HG03175 (cell line): Measurements from ENCODE around the gene HTRA2.

ENCODE experiments used
- ATAC-seq: cut with Tn5 transposase; IDR thresholded peaks from one replicate; pipeline ENCODE4 v1.9.1; 2021; ENCODE audit warnings: mild to moderate bottlenecking, moderate library complexity; ENCODE audit not compliant: unreplicated experiment

The HTRA2 gene

DNA sequence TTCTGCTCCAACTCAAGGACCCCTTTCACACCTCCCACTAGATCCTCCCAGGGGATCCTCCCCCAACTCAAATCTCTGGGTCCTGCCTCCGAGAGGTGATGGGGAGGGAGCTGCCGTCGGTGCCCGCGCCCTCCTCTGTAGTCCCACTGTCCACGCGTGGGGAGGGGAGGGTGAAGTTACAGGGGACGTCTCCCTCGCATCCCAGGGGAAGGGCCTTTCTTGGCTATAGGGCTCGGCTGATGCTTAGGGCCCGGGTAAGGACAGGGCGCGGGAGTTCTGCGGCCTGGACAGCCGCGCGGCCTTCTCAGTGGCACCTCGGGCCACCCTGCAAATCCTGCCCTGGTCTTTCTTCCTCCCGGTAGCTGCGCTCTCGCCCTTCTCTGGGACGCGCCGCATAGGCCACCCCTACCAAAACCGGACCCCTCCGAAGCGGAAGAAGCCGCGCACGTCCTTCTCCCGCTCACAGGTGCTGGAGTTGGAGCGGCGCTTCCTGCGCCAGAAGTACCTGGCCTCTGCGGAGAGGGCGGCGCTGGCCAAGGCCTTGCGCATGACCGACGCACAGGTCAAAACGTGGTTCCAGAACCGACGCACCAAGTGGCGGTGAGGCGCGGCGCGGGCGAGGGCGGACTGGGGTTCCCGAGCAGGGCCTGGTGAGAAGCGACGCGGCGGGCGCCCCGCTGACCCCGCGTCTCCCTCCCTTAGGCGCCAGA lies 14.3 kb upstream of the HTRA2 start:
- no peak for ATAC-seq

DNA sequence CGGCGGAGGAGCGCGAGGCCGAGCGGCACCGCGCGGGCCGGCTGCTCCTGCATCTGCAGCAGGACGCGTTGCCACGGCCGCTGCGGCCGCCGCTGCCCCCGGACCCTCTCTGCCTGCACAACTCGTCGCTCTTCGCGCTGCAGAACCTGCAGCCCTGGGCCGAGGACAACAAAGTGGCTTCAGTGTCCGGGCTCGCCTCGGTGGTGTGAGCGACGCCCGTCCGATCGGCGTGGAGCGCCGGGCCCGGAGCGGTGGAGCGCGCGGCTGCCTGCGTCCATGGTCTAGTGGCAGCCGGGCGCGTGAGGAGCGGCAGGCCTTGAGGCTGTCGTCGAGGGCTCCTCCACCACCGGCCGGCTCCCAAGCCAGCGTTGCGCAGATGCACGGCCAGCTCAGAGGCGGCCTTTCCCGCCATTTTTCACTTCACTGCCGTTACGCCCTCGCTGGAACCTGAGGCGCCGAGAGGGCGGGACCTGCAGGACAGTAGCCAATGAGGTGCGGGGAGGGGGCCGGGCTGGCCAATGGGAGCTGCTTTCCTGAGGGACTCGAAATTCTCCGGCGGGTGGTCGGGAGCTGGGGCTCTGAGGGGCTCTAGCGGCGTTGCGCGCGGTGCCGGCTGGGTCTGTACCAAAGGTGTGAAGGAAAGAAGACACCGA lies 13.6 kb upstream of the HTRA2 start:
- ATAC-seq, result no peak

DNA sequence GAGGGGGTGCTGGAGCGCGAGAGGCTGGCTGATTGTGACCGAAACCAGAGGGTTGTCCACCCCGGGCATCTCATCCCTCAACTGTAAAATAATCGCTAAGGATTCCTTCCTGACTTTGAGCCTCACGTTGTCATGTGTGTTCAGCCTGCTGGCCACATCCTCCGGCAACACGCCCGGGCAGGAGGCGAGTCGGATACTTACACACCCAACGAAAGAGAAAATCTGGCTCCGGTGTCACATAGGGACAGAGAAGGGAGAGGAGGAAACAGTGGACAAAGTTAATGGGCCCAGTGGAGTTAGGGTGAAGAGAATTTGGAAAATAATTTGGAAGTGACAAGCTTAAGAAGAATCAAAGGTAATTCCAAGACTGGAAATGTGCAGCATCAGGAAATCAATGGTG lies 13.1 kb upstream of the HTRA2 start:
- ATAC-seq, result no peak

DNA sequence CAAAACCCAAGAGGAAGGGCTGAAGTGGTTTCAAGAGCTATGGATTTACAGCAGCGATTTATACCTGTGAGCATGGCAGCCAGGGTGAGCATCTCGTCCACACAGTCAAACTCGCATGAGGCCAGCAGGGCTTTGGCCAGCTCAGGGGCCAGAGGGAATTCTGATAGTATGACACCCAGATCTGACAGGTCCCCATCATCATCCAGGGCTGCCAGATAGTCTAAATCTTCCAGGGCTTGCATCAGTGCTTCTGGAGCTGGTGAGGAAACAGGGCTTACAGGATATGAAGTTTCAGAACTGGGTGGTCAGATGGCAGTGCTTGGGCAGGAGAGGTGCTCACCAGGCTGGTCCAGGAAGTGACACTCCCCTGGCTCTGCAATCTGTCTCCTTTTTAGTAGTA lies 7.2 kb upstream of the HTRA2 start:
- ATAC-seq, result no peak

DNA sequence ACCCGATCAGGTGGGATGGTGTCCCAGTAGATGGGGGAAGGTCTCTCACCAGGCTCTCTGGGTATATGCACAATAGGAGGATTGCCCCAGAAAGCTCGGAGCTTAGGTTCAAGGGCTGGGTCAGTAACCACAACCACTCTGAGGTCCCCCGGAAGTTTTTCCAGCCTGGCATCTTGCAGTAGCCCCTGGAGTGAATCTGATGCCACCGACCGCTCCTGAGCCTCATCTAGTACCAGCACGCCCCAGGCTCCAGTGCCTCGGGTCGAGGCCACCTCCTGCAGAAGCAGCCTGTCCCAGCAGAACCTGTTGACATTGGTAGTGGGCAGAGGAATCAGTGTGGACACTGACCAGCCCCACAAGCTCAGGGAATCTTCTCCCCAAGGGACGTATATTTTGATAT lies 5.7 kb upstream of the HTRA2 start:
- ATAC-seq, result no peak

DNA sequence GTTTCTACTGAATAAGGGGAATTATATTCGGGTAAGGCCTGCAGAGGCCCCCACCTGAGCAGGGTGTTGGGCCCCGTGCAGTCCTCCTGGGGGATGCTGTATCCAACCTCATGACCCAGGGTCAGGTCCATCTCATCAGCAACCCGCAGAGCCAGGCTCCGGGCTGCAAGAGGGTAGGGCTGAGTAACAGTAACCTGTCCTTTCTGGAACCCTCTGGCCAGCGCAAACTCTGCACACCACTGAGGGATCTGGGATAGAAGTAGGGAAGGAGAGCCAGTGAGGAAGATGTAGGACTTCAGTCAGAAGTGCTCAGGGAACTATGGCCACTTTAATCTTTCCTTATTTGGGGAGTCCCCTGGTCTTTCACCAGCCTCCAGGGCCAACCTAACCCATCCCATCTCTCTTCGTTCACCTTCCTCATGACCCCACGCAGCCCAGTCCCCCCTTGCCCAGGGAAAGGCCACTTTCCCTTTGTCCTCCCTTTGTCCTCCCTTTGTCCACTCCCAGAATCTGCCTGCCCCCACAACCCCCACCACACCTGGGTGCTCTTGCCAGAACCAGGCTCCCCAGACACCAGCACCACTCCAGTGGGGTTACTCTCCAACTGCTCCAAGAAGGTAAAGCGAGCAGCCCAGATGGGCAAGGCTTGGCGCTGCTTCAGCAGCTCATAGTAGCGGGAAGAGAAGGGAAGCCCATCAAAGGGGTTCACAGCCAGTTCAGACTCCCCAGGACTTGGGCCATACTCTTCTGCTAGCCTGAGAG lies 4.6 kb upstream of the HTRA2 start:
- ATAC-seq, result no peak

DNA sequence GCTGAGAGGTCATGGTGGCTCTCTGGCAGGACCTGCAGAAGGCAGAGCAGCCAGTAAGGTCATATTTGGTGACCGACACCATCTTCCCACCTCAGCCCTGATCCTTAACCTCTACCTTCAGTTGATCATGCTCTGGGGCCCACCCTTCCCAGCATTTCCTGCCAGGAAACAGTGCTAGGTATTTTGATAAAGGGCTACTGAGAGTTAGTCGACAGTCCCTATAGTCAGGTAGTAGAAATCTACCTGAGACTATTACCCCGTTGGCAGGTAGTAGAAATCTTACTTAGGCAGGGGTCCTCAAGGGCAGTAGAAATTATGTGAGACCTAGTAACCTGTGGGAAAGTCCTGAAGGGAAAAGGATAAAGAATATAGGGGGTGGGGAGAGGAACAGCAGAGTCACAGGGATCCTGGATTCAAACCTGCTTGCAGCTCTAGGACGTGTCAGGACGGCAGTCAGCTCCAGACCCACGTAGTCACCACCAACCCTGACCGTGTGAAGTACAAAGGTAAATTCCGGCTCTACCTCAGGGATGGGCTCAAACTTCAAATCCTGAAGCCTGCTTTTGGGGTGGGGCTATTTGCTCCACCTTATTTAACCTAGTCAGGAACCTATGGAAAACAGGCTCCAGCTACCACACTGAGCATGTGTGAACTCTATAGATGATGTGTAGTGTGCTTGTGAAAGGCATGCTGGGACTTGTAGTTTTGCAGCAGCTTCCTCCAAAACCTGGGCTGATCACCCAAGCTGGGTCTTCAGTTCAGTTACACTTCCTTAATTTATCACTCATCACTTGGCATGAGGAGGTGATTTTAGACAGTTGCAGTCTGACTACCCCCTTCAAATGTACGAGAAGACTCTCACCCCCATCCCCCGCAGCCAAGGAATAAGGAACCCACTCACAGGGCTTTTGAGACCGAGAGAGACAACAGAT lies 3.8 kb upstream of the HTRA2 start, which contains the start of gene DQX1:
TSS of gene DQX1 (minus strand) at position 515 of the 932 bp plus-strand sequence. CDS start at position 13, 502 bp downstream.
- ATAC-seq, result no peak

DNA sequence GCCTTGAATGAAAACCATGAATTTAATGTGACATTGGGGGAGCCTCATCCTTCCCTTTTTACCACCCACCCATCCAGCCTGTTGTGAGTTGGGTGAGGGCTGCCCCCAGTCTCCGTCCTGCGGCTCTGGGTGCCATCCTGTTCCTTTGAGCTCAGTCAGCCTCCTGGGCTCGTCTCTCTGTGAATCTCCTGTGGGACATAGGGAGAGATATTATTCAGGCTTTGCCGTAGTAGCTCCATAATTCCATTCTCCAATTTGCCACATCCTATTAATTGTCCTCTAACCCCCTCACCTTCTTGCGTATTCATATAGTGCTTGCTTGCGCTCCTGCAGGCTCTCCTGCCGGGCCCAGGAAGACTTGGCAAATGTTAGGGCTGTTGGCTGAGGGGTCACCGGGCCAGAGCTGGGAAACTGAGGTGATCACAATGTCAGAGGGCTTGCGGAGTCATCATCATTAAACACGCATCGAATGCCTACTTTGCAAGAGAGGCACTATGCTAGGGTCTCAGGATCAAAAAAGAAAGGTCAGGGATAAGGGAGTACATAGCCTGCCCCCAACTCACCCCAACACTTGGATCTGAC lies 3.0 kb upstream of the HTRA2 start:
- no peak for ATAC-seq

DNA sequence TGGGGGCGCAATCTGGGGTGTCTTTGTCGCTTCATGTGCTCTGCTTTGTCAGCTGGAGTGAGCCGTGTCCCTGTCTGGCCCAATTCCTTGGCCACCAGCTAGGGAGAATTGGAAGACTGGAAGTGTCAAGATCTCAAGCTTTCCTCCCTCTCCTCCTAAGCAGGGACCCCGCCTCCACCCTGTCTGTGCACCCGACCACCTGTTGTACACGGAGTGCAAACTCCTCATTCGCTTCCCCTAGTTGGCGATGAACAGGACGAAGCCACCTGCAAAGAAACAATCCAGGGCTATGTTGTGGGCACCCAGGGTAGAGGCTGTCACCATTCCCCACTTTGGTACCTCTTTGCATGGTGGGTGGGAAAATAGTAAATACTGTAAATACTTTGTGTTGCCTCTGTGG lies 2.0 kb upstream of the HTRA2 start:
- no peak for ATAC-seq

DNA sequence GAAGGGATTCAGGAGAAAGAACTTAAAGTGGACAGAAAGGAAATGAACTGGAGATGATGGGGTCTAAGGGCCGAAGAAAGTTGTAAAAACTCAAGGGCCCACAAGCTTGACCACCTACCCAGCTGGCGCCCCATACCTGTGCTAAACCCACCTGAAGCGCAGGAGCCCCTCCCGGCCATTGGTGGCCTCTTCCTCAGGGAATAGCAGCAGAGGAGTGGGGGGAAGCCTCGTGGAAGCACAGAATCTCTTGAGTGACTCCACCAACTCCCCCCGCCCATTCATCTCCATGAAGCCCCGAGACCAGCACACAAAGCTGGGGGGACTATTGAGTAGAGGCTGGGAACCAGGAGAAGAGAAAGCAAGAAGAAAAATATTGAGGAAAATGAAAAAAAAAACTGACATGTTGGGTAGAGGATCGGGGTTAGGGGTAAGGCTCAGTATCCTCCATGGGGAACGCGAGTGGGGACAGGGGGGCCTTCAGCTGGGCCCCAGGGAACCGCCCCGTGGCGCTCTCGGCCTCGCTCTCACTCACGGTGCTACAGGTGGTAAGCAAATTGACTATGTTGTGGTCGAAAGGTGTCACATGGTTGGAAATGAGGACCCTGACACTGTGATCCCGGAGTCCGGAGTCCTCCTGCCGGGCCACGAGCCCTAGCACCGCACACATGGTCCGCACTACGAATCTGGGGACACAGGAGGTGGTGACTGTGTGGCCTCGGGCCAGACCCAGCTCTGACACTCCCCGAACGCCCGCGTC lies 955 bp upstream of the HTRA2 start:
- peak; percentile 7 for ATAC-seq

DNA sequence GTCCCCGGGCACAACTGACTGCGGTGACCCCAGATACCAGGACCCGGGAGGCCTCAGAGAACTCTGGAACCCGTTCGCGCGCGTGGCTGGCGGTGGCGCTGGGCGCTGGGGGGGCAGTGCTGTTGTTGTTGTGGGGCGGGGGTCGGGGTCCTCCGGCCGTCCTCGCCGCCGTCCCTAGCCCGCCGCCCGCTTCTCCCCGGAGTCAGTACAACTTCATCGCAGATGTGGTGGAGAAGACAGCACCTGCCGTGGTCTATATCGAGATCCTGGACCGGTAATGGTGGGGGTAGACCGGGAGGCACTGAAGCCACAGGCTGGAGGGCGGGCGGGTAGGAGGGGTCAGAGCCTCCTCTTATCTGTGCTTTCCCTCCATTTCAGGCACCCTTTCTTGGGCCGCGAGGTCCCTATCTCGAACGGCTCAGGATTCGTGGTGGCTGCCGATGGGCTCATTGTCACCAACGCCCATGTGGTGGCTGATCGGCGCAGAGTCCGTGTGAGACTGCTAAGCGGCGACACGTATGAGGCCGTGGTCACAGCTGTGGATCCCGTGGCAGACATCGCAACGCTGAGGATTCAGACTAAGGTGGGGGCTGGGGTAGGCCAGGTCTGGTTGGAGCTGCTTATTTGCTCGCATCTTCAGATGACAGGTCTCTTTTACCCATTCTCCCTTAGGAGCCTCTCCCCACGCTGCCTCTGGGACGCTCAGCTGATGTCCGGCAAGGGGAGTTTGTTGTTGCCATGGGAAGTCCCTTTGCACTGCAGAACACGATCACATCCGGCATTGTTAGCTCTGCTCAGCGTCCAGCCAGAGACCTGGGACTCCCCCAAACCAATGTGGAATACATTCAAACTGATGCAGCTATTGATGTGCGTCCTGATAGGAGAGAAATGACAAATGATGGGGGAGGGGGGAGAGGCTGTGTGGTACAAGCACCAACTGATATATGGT lies 780 bp downstream of the HTRA2 start:
- peak; percentile 27 for ATAC-seq

DNA sequence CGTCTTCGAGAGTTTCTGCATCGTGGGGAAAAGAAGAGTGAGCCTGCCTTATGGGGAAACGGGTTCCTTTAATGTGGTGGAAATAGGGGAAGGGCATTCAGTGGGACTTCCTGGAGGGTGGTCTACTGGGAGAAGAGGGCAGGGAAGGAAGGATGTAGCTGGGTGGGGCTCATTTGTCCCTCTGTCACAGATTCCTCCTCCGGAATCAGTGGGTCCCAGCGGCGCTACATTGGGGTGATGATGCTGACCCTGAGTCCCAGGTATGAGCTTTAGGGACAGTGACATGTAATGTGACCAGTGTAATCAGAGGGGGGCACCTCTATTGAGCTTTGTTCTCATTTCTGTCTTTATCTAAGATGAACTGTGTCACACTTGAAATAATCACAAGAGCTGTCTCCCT lies 1.9 kb downstream of the HTRA2 start:
- ATAC-seq, result no peak

DNA sequence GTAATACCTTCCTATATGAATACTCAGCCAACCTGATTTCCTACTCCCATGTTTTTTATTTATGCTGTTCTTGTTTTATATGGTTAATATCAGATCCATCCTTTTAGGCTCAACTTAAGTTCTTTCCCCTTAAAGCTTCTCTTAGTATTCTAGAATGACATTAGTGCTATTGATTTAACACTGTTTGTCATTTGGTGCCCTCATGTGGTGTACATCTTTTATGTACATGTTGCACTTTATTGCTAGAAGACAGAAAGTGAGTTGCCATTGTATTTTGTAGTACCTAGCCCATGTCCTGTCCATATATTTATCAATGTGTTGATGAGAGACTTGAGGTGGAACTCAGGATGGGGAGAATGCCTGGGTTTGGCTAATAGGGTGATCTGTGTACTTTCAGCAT lies 2.5 kb downstream of the HTRA2 start:
- ATAC-seq, result no peak

DNA sequence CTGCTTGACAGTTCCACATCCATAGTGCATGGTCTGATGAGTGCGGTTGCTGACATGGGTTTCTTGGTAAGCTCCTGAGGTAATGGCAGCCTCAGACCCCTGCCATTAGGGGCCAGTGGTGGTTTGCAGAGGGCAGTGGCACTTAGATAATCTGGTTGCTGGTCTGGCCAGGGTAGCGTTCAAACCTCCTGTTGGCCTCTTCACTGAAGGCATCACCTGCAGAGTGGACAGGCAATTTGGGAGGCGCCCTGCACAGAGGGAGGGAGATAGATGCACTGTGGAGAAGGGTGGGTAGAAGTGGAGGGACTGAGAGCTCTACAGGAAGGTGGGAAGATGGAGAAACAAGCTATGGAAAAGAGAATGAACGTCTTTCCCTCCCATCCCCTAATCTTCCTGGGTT lies 3.7 kb downstream of the HTRA2 start:
- no peak for ATAC-seq

DNA sequence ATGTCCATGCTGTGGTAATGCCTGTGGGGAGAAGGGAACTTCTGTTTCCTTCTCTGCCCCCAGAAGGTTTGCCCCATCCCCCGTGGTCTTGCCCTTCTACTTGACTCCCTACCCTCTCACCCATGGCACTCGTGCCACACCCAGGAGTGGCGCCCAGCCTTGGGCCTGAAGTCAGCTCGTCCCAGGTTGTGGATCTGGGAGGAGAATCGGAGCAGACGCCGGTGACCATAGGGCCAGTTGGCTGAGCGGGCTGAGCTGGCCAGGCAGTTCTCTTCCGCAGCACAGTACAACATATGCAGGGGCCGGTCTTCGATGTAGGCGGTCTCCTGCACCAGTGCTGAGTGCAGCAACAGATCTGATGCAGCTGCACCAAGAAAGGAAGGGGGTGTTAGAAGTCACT lies 4.7 kb downstream of the HTRA2 start:
- ATAC-seq, result no peak

DNA sequence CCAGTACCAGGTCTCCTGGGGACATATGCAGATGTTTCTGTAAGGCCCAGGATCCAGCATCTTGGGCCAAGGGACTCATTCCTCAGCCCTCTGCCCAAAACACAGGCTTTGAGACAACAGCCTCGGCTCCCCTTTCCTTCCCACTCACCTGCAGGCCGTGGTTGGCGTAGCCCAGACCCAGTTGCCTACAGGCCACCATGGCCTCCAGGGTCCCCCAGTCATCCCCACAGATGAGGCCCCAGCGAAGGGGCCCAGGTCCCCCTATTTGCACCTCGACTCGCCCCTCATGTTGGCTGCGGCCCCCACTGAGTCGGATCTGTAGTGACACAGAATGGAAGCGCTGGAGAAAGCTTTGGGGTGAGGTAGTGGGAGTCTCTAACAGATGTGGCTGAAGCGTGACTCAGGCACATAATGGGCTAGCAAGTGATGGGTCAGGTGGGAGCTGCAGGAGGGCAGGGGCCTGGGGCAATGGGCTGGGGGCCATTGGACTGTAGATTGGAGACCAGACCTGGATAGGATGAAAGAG lies 5.8 kb downstream of the HTRA2 start:
- no peak for ATAC-seq

DNA sequence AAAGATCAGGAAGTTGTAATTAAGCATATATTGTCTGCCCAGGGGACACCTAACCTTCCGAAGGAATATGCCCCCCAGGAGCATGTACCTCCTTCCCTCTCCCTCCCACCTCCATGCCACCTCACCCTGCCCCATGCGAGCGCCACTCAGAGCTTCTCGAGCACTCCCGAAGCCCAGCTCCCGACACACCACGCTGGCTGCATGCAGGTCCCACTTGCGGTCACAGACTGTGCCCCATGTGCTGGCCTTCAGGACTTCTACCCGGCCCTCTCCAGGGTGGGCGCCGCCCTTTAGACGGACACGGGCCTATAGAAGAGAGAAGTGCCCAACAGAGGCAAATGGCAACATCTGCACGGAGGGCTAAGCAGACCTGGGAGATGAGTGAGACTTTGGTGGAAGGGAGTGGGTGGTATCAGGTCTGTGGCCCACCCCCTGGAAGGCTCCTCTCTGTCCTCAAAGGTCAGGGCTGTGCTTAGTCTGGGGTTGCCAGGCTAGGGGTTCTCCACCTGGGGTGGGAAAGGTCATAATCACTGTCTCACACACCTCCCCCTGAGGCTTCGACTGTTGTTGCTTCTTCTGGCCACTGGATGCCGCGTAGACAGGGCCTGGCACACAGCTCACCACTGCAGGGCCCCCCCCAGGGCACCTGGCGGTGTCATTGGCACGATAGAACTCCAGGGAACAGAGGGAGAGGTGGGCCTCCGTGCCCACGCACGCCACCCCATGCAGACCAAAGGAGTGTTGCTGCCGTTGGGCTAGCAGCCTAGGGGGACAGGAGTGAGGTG lies 6.6 kb downstream of the HTRA2 start:
- ATAC-seq, result no peak

DNA sequence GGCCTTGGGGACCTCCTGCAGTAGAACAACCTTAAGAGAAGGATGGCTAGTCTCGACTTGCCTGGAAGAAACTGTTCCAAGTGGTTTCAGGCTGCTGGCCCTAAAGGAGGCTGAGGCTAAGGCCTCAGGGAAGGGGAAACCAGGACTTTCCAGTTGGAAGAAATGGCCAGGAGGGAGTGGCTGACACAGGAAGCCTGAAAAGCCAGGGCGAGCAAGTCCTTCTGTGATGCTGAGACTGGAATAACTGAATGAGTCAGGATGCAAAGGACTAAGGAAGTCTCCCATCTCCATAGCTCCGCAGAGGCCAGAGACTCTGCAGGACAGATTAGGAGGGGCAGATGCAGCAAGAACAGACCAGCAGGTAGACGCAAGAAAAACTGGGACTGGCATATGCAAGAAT lies 7.4 kb downstream of the HTRA2 start:
- ATAC-seq, result no peak
